GM18870 (cell line): ENCODE measurements around the gene TCF4.

ENCODE experiments used
- ATAC-seq: cut with Tn5 transposase; IDR thresholded peaks from one replicate; pipeline ENCODE4 v1.9.1; 2021; ENCODE audit warnings: moderate library complexity; ENCODE audit not compliant: unreplicated experiment

The TCF4 gene

GRCh38 chr18:55418439-55418838 is 169.6 kb downstream of the TCF4 start:
- ATAC-seq: no peak

- no peak for ATAC-seq
These were observed 171.2 kb downstream of the TCF4 start for GRCh38 chr18:55416791-55417190.

- ATAC-seq: peak; percentile 74
These were observed 172.6 kb downstream of the TCF4 start for GRCh38 chr18:55415258-55415871.

GRCh38 chr18:55414475-55414874 is 173.5 kb downstream of the TCF4 start:
- ATAC-seq: no peak

GRCh38 chr18:55413474-55413873 is 174.5 kb downstream of the TCF4 start:
- no peak for ATAC-seq

- ATAC-seq: no peak
These were observed 180.0 kb downstream of the TCF4 start for GRCh38 chr18:55407774-55408535.

GRCh38 chr18:55407191-55407590 is 180.8 kb downstream of the TCF4 start:
- ATAC-seq: no peak

GRCh38 chr18:55406451-55406991 is 181.5 kb downstream of the TCF4 start:
- no peak for ATAC-seq

- no peak for ATAC-seq
These were observed 182.0 kb downstream of the TCF4 start for GRCh38 chr18:55405893-55406406.

GRCh38 chr18:55405475-55405874 is 182.5 kb downstream of the TCF4 start:
- no peak for ATAC-seq

- no peak for ATAC-seq
These were observed 183.0 kb downstream of the TCF4 start for GRCh38 chr18:55404832-55405465.

- no peak for ATAC-seq
These were observed 183.7 kb downstream of the TCF4 start for GRCh38 chr18:55404136-55404830.

- ATAC-seq: no peak
These were observed 184.5 kb downstream of the TCF4 start for GRCh38 chr18:55403421-55403949.

GRCh38 chr18:55402731-55403405 is 185.1 kb downstream of the TCF4 start:
- no peak for ATAC-seq

- no peak for ATAC-seq
These were observed 186.3 kb downstream of the TCF4 start for GRCh38 chr18:55401638-55402191.

- no peak for ATAC-seq
These were observed 187.1 kb downstream of the TCF4 start for GRCh38 chr18:55400590-55401541.

- ATAC-seq: no peak
These were observed 187.9 kb downstream of the TCF4 start for GRCh38 chr18:55400081-55400480.

- no peak for ATAC-seq
These were observed 189.1 kb downstream of the TCF4 start for GRCh38 chr18:55398858-55399257.

GRCh38 chr18:55396979-55397378 is 191.0 kb downstream of the TCF4 start:
- ATAC-seq: no peak
